NCI-H146 (cell line): ENCODE results near the gene C1orf122.
A peak's percentile ranks its signal among the peaks of the same experiment; 100 is the strongest.

Experiments used
- DNase-seq: peaks from one replicate; lab custom pipeline; 2025; lab: John Stamatoyannopoulos, UW

The C1orf122 gene

DNA sequence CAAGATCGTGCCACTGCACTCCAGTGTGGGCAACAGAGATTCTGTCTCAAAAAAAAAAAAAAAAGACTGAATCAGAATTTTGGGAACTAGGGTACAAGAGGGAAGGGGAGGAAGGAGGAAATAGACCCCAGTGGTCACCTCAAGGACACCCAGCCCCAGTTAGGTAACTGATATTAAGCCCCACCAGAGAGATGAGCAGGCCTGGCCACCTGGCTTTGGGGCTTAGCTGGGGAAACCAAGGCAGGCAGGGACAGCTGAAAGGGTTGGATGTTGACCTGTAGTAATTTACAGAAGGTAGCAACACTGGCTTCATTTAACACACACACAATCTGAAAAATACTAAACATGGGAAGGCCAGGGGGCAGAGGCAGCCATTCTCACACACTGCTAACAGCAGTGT is 5.2 kb upstream of the C1orf122 start:
- no peak for DNase-seq

DNA sequence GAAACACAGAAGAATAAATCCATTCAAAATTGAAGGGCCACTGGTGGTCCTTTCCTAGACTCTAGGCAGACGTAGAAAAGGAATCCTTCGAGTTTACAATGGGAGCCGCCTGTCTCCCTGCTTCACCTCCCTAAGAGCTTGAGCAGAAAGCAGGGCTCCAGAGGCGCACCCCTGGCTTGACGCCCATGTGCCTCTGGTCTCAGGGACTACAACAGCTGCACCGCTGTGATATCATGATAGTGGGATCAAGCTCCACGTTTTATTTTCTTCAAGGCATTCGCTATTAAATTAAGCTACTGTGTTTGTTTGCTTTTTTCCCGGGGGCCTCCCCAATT is 403 bp upstream of the C1orf122 start:
- DNase-seq: no peak

DNA sequence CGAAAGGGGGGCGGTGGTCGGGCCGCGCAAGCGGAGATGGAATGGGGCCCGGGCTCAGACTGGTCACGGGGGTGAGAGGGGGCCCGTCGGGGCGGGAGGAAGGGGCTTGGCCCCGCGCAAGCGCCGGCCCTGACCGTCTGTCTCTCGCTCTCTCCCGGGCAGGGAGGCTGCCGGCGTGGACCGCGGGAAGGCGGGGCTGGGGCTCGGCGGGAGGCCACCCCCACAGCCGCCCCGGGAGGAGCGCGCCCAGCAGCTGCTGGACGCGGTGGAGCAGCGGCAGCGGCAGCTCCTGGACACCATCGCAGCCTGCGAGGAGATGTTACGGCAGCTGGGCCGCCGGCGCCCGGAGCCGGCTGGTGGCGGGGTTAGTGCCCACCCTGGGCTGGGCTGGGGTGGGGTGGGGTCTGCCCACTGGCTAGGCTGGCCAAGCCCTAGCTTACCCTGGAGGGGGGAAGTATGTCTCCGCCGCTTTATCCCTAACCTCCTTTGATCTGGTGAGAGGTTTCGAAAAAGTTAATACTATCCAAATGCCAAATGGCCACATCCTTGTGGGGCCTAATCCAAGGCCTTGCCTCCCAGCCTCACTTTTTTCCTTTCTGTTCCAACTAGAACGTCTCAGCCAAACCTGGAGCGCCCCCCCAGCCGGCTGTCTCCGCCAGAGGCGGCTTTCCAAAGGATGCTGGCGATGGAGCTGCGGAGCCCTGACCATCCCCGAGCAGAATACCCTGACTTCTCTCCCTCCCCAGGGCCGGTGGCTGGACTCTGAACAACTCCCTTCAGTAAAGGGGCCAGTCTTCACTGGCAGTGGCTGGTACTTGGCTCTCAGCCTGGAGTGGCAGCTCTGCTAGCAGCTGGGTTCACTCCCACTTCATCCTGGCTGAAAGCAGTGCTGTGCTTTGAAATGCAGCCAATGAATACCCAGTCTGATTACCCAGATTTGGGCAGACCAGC is 1.1 kb downstream of the C1orf122 start:
- peak; percentile 78 for DNase-seq

DNA sequence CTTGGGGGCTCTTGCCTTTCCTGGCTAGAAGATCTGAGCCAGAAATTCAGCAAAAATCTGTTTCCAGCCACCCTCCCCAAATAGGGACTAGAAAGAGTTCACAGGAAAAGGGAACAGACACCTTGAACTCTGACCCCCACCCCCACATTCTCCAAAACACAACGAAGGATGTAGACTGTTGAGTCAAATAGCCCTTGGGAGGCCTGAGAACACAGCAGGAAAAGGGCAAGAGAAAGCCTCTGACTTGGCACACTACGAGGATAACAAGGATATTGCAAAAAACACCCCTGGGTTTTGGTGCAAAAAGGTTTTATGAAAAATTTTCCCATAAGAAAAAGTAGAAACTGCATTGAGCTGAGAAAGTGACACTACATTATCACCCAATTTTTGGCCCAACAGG is 2.4 kb downstream of the C1orf122 start:
- DNase-seq: no peak

DNA sequence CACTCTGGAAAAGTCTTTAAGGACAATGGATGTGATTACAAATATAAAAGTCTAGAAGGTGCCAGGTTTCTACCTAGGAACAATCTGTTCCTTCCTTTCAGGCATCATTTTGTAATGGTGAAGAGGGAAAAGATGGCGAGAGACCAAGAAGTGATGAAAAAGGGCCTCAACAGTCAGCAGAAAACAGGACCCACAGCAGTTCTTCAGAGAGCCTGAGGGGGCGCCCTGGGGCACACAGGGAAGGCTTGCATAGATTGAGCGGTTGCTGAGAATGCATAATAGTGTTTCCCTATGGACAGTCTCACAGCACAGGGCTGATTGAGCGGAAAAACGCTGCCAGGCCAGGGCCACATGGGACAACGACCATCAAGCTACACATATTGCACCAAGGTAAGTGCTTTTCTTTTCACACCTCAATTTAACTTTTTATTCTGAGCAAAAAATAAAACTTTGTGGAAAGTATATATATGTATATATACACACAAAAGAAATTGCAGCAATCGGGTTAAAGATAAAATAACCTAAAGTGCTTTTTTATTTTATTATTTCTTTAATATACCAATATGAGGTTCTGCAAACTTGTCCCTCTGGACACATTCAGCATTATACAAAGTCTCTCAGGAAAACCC is 3.6 kb downstream of the C1orf122 start:
- DNase-seq: peak; percentile 60

DNA sequence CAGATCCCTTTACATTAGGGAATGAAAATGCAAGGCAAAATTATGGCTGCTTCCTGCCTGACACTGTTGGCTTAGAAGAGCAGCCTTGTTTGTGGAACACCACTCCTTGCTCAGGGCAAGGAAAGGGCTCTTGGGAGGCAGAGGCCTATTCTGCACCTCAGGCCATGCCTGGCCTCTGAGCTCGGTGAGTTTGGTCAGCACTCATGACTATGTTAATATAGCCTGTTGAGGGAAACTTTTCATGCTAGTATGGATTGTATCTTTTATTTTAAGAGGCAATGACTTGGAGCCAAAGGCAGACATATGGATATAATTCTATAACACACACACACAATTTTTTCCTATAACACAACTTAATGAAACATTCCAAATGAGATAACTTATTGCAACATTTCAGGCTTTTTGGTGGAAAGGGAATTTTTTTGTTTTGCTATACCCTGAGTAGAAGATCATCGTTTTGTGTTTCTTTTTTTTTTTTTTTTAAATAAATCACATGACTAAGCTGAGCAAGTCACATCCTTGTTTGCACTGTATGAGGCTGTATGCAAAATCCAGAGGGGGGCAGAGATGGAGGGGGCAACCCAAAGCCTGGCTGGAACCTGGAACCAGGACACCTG is 6.0 kb downstream of the C1orf122 start:
- no peak for DNase-seq

DNA sequence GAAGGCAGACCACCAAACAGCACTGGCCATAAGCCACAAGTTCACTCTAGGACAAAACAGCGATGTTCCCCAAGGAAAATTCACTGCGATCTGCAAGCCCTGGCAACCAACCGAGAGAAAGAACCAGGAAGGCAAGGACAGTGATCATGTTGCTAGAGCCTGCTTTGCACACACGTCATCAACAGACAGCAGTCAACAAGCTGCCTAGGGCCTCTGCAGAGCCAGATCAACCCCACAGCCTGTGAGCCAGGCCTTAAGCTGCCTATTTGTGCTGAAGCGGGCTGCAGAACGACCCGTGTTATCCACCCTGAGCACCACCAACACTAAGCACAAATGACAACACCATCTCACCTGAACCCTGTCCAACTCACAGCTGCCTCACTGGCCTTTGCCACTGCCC is 6.7 kb downstream of the C1orf122 start:
- DNase-seq: no peak

DNA sequence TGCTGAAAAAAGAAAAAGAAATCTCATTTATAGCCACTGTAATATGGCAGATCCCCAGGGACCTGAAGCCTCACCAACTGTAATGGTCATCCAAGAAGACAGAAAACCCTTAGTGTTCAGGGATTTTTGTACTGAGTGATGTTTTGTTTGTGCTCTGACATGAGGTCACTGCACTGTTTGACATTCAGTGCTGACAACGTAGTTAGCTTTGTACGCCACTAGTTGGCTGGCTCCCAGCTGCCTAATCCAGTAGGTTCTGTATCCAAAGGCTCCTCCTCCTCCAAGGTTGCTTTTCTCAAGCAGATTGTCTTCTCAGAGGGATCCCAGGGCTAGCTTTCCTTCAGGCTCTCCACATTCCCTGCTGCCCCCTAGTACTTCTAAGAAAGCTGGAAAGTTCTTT is 9.9 kb downstream of the C1orf122 start:
- DNase-seq: no peak

DNA sequence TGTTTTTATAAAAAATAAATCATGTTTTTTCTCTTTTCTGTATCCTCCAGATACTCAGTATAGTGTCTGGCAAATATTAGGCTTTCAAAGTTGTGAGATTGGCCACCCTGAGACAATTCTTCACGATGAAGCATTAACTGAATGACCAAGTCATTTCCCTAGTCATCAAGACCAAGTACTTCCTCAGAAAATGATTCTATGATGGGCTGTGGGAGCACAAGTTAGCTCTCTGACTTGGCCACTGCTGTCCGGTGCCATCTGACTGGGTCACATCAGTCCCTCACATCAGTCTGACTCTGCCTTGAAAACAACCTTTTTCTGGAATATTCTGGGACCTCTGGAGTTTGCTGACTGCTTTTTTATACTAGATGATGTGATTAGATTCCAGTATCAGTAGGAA is 13.9 kb downstream of the C1orf122 start:
- DNase-seq: no peak

DNA sequence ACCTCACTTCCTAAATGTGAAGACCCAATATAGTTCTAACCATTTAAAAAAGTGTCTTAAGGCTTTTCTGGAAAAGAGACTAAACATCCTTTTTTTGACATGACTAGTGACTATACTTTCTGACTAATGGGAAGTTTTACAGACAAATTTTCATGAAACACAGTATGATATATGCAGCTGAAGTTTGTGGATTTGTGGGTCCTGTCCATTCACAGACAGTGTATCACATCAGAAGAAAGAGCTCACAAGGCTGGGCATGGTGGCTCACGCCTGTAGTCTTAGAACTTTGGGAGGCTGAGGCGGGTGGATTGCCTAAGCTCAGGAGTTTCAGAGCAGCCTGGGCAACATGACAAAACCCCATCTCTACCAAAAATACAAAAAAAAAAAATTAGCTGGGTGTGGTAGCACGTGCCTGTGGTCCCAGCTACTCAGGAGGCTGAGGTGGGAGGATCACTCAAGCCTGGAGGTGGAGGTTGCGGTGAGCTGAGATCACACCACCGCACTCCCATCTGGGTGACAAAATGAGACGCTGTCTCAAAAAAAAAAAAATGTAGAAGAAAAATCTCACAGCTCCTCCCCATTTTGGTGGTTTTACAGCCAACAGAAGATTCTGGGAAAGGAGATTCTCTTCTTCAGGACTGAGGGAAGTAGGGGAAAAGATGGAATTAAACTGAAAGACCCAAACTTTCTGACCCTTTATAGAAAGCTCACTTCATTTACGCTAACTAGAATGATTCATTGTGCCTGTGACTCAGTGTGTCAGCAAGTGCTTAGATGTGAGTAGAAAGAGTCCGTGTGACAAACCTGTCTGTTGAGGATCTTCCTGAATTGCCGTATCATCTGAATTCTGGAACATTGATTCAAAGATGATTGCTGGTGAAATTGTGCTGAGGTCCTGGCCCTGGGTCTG is 15.6 kb downstream of the C1orf122 start:
- DNase-seq: no peak

DNA sequence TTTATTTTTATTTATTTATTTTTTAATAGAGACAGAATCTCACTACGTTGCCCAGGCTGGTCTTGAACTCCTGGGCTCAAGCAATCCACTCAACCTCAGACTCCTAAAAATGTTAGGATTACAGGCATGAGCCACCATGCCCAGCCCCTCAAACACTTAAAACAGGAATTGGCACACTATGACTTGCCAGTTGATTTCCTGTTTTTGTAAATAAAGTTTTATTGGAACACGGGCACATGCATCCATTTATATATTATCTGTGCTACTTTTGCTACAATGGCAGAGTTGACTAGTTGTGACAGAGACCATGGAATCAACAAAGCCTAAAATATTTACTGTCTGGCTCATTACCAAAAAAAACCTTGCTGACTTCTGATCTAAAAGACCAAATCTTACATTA is 16.4 kb downstream of the C1orf122 start:
- no peak for DNase-seq

DNA sequence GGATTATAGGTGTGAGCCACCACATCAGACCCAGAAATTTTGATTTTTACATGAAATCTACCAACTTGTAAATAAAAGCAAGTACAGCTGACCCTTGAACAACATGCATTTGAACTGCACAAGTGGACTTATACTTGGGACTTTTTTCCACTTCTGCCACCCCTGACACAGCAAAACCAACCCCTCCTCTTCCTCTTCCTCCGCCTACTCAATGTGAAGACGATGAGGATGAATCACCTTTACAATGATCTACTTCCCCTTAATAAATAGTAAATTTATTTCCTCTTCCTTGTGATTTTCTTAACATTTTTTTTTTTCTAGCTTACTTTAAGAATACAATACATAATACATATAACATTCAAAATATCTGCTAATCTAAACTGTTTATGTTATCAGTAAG is 17.9 kb downstream of the C1orf122 start:
- DNase-seq: no peak

DNA sequence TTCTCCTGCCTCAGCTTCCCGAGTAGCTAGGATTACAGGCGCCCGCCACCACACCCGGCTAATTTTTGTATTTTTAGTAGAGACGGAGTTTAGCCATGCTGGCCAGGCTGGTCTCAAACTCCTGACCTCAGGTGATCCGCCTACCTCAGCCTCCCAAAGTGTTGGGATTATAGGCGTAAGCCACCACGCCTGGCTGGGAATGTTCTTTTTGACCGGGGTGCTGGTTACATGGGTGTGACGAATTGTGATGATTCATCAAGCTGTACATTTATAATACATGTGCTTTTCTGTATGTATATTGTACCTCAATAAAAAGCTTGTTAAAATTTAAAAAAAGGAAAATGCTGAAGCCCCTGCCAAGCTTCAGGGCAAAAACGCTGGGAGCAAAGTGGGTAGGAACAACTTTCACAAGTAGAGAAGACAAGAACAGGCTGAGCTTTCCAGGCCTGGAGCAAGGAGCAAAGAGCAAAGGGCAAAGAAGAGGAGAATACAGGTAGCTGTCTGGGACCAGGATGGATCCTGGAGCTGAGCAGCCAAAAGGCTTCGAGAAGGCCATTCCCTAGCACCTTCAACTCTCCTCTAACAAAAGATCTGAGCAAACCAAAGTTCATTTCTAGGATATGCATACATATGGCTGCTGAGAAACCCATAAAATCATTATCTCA is 21.0 kb downstream of the C1orf122 start:
- no peak for DNase-seq

DNA sequence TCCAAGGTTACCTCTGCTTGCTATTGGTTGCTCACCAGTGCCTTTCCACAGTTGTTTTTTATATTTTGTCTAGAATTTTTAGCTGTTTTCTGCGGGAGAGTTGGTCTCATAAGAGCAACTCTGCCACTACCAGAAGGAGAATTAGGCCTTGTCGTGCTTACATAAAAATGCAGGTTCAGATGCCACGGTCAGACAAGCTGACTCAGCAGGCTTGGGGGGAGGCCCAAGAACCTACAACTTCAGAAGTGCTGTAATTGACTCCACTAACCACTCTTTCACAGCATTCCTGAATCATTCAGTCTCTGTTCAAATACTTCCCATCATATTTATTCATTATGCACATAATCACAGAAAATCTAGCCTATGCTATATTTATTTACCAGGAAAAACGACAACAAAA is 23.5 kb downstream of the C1orf122 start:
- DNase-seq: no peak

DNA sequence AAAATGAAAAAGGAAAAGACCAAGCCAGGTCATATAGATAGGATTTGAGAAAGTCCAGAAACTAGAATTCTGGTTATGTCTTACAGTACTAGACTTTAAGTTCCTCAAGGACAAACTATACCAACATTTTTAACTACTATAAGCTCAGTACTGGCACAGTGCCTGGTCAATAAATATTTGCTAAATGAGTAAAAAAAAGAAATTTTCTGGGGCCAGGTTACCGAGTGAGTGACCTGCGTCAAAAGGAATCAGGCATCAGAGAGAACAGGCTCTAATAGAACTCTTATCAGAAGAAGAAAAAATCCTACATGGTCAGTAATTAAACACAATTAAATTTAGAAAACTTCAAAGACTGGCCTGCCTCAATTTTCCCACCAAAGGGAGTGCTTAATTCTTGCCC is 24.2 kb downstream of the C1orf122 start:
- no peak for DNase-seq

DNA sequence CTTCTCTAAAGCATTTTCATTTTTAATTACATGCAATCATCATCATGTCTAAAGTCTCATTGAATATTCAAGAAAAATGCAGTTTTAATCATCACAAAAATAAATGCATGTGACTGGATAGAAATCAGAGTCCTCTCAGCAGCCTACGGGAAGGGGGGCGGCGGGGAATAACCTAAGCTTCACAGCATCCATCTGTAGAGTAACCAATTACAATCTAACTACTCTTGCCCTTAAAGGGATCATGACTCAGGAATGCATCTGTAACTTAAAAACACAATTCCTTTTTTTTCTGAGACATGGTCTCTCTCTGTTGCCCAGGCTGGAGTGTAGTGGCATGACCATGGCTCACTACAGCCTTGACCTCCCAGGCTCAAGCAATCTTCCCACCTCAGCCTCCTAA is 29.2 kb downstream of the C1orf122 start:
- no peak for DNase-seq

DNA sequence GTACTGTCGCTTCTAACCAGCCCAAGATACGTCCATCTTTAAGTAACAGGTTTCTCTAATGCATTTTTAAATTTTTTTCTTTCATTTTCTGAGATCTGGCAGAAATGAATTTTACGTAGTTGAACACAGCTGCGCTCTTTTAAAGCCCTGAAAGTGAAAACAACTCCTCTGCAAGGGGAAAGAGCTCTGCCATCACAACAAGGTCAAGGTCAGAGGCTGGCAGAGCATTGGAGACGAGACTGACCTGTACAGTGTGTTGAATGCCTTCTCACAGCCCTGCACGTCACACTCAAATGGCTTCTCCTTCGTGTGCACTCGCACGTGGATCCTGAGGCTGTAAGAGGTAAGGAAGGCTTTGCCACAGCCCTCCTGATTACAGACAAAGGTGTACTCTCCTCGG is 32.1 kb downstream of the C1orf122 start:
- DNase-seq: no peak

DNA sequence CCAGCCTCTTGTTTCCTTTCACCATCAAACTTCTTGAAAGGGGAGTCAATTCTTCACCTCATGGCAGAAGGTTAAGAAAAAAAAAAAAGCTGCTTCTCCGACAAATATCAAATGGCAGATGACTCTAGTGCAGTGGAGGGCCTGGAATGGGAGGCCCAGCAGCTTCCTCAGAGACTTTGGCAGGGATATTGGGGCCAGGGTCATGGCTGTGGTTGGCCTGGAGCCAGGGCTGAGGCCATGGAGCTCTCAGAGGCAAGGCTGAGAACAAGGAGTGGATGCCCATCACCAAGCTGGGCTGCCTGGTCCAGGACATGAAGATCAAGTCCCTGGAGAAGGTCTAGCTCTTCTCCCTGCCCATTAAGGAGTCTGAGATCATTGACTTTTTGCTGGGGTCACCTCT is 33.1 kb downstream of the C1orf122 start:
- no peak for DNase-seq

DNA sequence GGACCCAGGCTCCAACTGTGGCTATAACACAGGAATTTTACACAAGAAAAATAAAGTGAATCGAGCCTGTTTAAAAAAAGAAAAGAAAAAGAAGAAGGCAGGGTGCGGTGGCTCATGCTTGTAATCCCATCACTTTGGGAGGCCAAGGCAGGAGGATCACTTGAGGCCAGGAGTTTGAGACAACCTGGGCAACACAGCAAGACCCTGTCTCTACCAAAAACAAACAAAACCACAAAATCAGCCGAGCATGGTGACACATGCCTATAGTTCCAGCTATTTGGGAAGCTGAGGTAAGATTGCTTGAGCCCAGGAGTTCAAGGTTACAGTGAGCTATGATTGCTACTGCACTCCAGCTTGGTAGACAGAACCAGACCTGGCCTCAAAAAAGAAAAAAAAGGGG is 34.1 kb downstream of the C1orf122 start:
- no peak for DNase-seq

DNA sequence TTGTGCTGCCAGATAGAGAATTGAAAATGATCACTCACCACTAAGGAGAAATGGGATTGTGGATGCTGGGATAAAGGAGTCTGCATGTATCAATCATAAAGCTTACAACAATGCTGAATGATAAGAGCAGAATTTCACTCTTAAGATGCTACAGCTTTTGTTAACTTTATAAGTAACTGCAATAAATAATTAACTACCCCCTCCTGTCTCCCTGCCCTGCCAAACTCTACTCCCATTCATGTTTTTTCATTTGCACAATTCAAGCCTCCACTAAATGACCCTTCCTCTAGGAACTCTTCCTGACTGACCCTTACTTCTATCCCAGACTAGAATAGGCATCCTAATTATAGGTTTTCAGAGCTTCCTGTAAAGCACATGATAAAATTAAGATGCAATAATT is 36.9 kb downstream of the C1orf122 start:
- no peak for DNase-seq

DNA sequence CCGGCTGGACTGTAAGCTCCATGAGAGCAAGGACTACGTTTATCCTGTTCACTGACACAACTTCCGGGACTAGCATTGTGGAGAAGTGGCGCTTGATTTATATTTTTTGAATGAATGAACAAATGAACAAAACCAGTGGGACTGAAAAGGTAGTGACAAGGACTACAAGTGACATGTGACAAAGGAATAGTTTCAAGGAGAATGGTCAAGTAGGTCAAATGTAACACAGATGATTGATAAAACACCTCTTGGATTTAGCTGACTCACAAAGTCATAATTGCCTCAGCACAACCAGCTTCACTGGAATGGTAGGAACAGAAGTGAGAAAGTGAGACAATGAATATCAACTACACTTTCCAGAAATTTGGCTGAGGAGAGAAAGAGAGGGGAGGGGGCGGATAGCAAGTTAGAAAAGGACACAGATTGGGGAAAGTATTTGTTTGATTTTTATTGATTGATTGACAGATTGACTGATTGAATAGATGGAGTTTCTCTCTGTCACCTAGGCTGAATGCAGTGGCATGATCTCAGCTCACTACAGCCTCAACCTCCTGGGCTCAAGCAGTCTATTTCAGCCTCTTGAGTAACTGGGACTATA is 37.6 kb downstream of the C1orf122 start:
- DNase-seq: no peak
